K562 (cell line): ENCODE measurements around the gene IMMP2L. TPM values are rescaled to one million over a fixed set of nuclear protein-coding genes. Genes with fewer than 3 reads are reported as not detected.

Source experiments
- ADNP ChIP-seq: fragments of 200-800 bp; sonication (Bioruptor generic); IDR thresholded peaks from 2 replicates; pipeline ENCODE4 v1.6.1; 2016; ENCODE audit warnings: missing genetic modification characterization, missing compliant biosample characterization
- ARID1B ChIP-seq: fragments of 450-650 bp; IDR thresholded peaks from 2 replicates; pipeline ENCODE4 v1.6.1; 2016; ENCODE audit warnings: antibody characterized with exemption, mild to moderate bottlenecking, inconsistent platforms
- BRF1 ChIP-seq: IDR thresholded peaks from 3 replicates; pipeline ENCODE4 v1.6.1; 2011; ENCODE audit warnings: borderline replicate concordance, mild to moderate bottlenecking; ENCODE audit not compliant: insufficient read length; ENCODE audit errors: extremely low read depth
- C11orf30 ChIP-seq: fragments of 450-650 bp; IDR thresholded peaks from 2 replicates; pipeline ENCODE4 v1.6.1; 2016; ENCODE audit warnings: low read depth, mild to moderate bottlenecking
- CC2D1A ChIP-seq: fragments of 450-650 bp; IDR thresholded peaks from 2 replicates; pipeline ENCODE4 v1.6.1; 2017; ENCODE audit warnings: mild to moderate bottlenecking
- CREB1 ChIP-seq, 2 experiments: sonication (generic) in 1 of 2; formaldehyde crosslinking in 1 of 2; IDR thresholded peaks; 2 replicates each; pipeline versions ENCODE4 v1.6.1 to v1.8.0; 2012 to 2022; ENCODE audit warnings: inconsistent platforms in 1 of 2, mild to moderate bottlenecking in 1 of 2, missing genetic modification reagents in 1 of 2, moderate library complexity in 1 of 2
- FOXA1 ChIP-seq: fragments of 450-650 bp; IDR thresholded peaks from 2 replicates; pipeline ENCODE4 v1.6.1; 2016; ENCODE audit warnings: mild to moderate bottlenecking, borderline replicate concordance
- FUS ChIP-seq: fragments of 200-400 bp; formaldehyde crosslinking; optimal IDR thresholded peaks from 2 replicates; pipeline ENCODE3; 2017; ENCODE audit warnings: low read depth, low read length
- GTF2E2 ChIP-seq: fragments of 200-800 bp; sonication (Bioruptor generic); IDR thresholded peaks from 2 replicates; pipeline ENCODE4 v1.6.1; 2016; ENCODE audit warnings: missing genetic modification characterization, missing compliant biosample characterization
- KDM4B ChIP-seq, 2 experiments: fragments of 450-650 bp in 1 of 2; sonication (generic) in 1 of 2; IDR thresholded peaks; 2 replicates each; pipeline ENCODE4 v1.6.1; 2016 to 2017; ENCODE audit warnings: borderline replicate concordance in 2 of 2, antibody characterized with exemption in 1 of 2, low read depth in 1 of 2, mild to moderate bottlenecking in 1 of 2
- L3MBTL2 ChIP-seq: fragments of 450-650 bp; IDR thresholded peaks from 2 replicates; pipeline ENCODE4 v1.6.1; 2016; ENCODE audit warnings: mild to moderate bottlenecking, moderate library complexity
- MAFF ChIP-seq: IDR thresholded peaks from 2 replicates; pipeline ENCODE4 v1.6.1; 2012; ENCODE audit warnings: low read length, improper control_type of control experiment
- MLLT1 ChIP-seq, 2 experiments: fragments of 450-650 bp; IDR thresholded peaks; 2 replicates each; pipeline ENCODE4 v1.6.1; 2016
- MXD1 ChIP-seq: fragments of 250-450 bp; sonication (Bioruptor Pico); IDR thresholded peaks from 2 replicates; pipeline ENCODE4 v1.8.0; 2021; ENCODE audit warnings: borderline replicate concordance, mild to moderate bottlenecking, moderate library complexity; ENCODE audit not compliant: poor library complexity, severe bottlenecking
- NCOA4 ChIP-seq: fragments of 450-650 bp; IDR thresholded peaks from 2 replicates; pipeline ENCODE4 v1.6.1; 2018; ENCODE audit warnings: mild to moderate bottlenecking; ENCODE audit not compliant: partially characterized antibody
- NFATC3 ChIP-seq: fragments of 450-650 bp; IDR thresholded peaks from 2 replicates; pipeline ENCODE4 v1.6.1; 2017; ENCODE audit warnings: mild to moderate bottlenecking
- NFRKB ChIP-seq: fragments of 450-650 bp; IDR thresholded peaks from 2 replicates; pipeline ENCODE4 v1.6.1; 2016; ENCODE audit warnings: low read depth
- PHF21A ChIP-seq: fragments of 450-650 bp; IDR thresholded peaks from 2 replicates; pipeline ENCODE4 v1.6.1; 2017; ENCODE audit warnings: low read depth, borderline replicate concordance
- PKNOX1 ChIP-seq: fragments of 450-650 bp; IDR thresholded peaks from 2 replicates; pipeline ENCODE4 v1.6.1; 2016
- SMAD2 ChIP-seq: fragments of 150-350 bp; IDR thresholded peaks from 2 replicates; pipeline ENCODE4 v1.6.1; 2014; ENCODE audit warnings: low read depth, mild to moderate bottlenecking, low read length
- SREBF1 ChIP-seq: fragments of 150-350 bp; IDR thresholded peaks from 2 replicates; pipeline ENCODE4 v1.6.1; 2014; ENCODE audit warnings: antibody characterized with exemption, low read depth, low read length, borderline replicate concordance
- SRF ChIP-seq, 2 experiments: fragments of 250-450, 450-650 bp in 1 of 2; sonication (Bioruptor Pico) in 1 of 2; sonication (generic) in 1 of 2; formaldehyde crosslinking; IDR thresholded peaks; 2 replicates each; pipeline versions ENCODE4 v1.5.0 to v1.5.1; 2020 to 2022; ENCODE audit warnings: mild to moderate bottlenecking in 1 of 2, missing genetic modification reagents in 1 of 2
- VEZF1 ChIP-seq: fragments of 200-800 bp; sonication (Bioruptor generic); IDR thresholded peaks from 2 replicates; pipeline ENCODE4 v1.6.1; 2017; ENCODE audit warnings: missing genetic modification characterization, missing compliant biosample characterization
- ZKSCAN3 ChIP-seq: fragments of 250-450 bp; sonication (Bioruptor Pico); IDR thresholded peaks from 2 replicates; pipeline ENCODE4 v1.4.0; 2020
- ZNF584 ChIP-seq: fragments of 200-800 bp; sonication (Bioruptor generic); IDR thresholded peaks from 2 replicates; pipeline ENCODE4 v1.6.1; 2016; ENCODE audit warnings: low read depth, mild to moderate bottlenecking, missing genetic modification characterization, missing compliant biosample characterization
- ZNF766 ChIP-seq: fragments of 200-800 bp; sonication (Bioruptor generic); conservative IDR thresholded peaks from 2 replicates; pipeline ENCODE4 v1.6.1; 2016; ENCODE audit warnings: missing genetic modification characterization, missing compliant biosample characterization
- ZNF785 ChIP-seq: fragments of 250-450 bp; sonication (Bioruptor Pico); IDR thresholded peaks from 2 replicates; pipeline ENCODE4 v1.4.0; 2020; ENCODE audit warnings: mild to moderate bottlenecking
- polyA plus RNA-seq, 8 experiments: library from polyadenylated mRNA; depleted of rRNA in 4 of 8; stranded (reverse) in 5 of 8; unstranded in 3 of 8; fragments of >200 nt; fragmentation: Nextera tagmentation in 2 of 8; fragmentation: Illumina TruSeq in 1 of 8; extraction: Ambion mirVana in 2 of 8; extraction: Trizol in 1 of 8; gene quantifications; 2 replicates each; pipeline versions ENCODE4 v1.2.1 to v1.2.3, GENCODE V29; 2011 to 2014; ENCODE audit warnings: inconsistent platforms in 1 of 8, missing spikeins in 1 of 8
- total RNA-seq, 7 experiments: library from RNA; depleted of rRNA in 6 of 7; stranded (reverse); fragments of >200 nt in 6 of 7; fragmentation: Illumina TruSeq in 2 of 7; extraction: Trizol in 2 of 7; gene quantifications; 2 replicates each; pipeline versions ENCODE4 v1.2.1 to v1.2.3, GENCODE V29; 2011 to 2021; ENCODE audit warnings: low replicate concordance in 1 of 7

IMMP2L gene
- total and polyA plus RNA-seq, 9 of the 15 experiments (the other 6 are each of a cell fraction or from before 2014, with no cell fraction given), result 29.7 to 116 (median 53.0) TPM

GRCh38 chr7:111475419-111475748 lies 86.9 kb downstream of the IMMP2L start (continued):
- no peak; the same call in 1 of the 2 replicates for TF ChIP-seq GTF2E2
- TF ChIP-seq ZKSCAN3 (CRISPR knock-in tag), result no peak
- no peak for TF ChIP-seq ARID1B
- no peak for TF ChIP-seq ZNF584 (CRISPR knock-in tag)
- TF ChIP-seq NFRKB, result peak; percentile 10; the same call in 1 of the 2 replicates
- peak; percentile 3; the same call in 1 of the 2 replicates for TF ChIP-seq VEZF1 (CRISPR knock-in tag)
- TF ChIP-seq KDM4B (IDR thresholded peaks at IDR 0.05; ENCODE audit: borderline replicate concordance in 2 of 2, low read depth in 1 of 2), result no peak
- no peak; the same call in none of the 2 replicates for TF ChIP-seq CC2D1A
- 0 out of 2 replicates have a peak, but pooled peaks have one; percentile 10 for TF ChIP-seq L3MBTL2
- no peak for TF ChIP-seq ZNF785 (CRISPR knock-in tag)
- TF ChIP-seq PHF21A, result no peak
- peak; percentile 13; the same call in 1 of the 2 replicates for TF ChIP-seq ADNP
- no peak for TF ChIP-seq BRF1
- TF ChIP-seq FUS, result no peak
- TF ChIP-seq PKNOX1, result no peak
- TF ChIP-seq SMAD2, result no peak
- TF ChIP-seq MAFF, result 0 out of 2 replicates have a peak, but pooled peaks have one; percentile 0
- no peak for TF ChIP-seq MXD1 (CRISPR knock-in tag)
- 0 out of 4 replicates have a peak, but pooled peaks of 1 of the 2 experiments have one; percentile 1 for TF ChIP-seq MLLT1 (IDR thresholded peaks at IDR 0.05)
- no peak for TF ChIP-seq SREBF1
- TF ChIP-seq FOXA1, result no peak
- peak; percentile 8 for TF ChIP-seq ZNF766 (CRISPR knock-in tag)
- no peak for TF ChIP-seq C11orf30
- 0 out of 2 replicates have a peak, but pooled peaks have one; percentile 10 for TF ChIP-seq NFATC3
- no peak for TF ChIP-seq SRF (CRISPR knock-in tag; IDR thresholded peaks at IDR 0.05)
- no peak for TF ChIP-seq CREB1 (IDR thresholded peaks at IDR 0.05)
- no peak for TF ChIP-seq CREB1 (CRISPR knock-in tag; IDR thresholded peaks at IDR 0.05)
- no peak for TF ChIP-seq NCOA4
